NCI-H2081 treated with DMSO at 0.1 percent for 48 hours (cell line): Measurements from ENCODE around the gene LSM10.

Source experiments
- DNase-seq: peaks from one replicate; lab custom pipeline; 2025; lab: John Stamatoyannopoulos, UW

Gene LSM10

DNA sequence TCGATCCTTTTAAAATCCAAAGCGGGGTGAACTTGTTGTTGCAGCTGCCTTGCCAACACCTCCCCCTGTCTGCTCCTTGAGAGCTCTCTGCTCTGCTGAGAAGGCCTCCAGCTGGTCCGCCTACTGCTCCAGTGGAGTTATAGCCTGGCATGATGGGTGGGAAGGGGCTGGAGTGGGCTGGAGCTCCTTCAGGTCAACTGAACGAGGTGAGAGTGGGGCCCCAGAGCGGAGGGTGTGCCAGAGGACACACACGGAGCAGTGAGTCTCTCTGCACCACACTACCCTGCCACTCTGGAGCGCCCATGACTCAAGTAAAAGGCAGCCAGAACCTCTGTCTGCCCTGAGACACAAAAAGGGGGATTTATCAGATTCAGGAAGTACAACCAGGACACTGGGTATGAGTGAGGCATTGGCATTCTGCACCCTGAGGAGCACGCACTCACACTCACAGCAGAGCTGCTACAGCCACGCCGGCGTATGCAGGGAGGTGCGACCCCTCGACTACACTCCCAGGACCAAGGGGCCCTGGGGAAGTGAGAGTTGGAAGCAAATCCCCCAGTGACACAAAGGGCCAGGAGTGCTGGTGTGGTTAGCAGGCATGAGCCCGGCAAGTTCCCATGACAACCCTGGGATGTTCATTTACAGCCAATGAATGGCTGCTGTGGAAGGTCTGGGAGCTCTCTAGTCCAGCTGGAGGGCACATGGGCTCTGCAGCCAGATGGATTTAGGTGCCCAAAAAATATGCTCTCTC, 46.3 kb downstream of the LSM10 start:
- DNase-seq: no peak

DNA sequence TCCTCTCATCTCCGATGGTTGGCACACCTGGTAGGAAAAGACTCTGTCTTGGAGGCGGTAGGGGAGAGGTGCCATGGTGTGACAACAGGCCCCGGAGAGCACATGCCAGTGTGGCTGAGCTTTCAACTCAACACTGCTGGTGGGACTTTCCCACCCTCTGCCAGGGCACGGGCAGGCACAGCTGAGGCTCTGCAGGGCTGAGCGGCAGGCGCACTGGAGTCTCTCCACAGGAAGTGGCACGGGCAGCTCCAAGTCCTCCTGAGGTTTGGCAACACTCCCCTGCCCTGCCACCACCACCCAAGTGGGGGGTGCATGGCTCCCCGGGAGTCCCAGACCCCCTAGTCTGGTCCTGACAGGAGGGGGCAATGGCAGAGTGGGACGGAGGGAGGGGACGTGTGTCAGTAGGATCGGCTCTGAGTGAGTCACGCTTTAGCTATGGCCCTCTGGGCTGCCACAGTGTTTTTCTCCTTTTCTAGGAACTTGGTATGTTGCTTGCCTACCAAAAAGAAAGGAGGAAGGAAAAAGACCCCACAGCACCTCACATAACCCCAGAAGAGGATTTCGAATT, 47.0 kb downstream of the LSM10 start:
- DNase-seq: no peak

DNA sequence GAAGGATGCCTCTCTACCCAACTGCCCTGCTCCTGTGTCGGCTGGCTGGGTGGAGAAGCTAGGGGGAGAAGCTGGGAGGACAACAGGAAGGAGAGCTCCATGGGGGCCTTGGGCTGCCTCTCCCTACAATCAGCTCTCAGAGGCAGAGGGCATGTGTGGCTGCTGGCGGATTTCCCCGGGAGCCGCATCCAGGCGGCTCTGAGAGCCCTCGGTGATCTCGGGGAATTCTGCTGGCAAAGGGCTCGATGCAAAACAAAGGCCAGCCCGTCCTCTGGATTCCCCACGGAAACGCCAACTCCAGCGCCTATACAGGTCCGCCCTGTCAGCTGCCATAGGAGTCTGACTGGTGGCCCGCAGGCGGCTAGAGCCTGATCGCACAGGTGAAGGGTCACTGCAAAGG, 47.9 kb downstream of the LSM10 start:
- no peak for DNase-seq

DNA sequence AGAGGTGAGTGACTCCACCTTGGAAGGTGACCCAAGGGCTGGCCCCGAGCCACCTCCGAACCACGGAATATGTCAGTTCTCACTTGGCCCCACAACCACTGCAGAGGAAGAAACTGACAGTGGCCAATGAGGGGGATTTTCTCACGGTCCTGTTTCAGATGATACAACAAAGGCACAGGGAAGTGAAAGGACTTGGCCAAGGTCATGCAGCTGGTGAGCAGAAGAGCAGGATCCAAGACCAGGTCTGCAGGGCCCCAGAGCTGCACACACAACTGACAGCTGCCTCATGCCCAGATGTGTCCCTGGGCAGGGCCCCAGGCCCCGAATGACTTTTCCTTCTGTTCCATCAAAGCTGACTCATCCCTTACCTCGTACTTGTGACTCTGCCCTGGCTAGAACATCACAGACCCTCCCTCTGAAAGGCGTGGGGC, 48.5 kb downstream of the LSM10 start:
- no peak for DNase-seq

DNA sequence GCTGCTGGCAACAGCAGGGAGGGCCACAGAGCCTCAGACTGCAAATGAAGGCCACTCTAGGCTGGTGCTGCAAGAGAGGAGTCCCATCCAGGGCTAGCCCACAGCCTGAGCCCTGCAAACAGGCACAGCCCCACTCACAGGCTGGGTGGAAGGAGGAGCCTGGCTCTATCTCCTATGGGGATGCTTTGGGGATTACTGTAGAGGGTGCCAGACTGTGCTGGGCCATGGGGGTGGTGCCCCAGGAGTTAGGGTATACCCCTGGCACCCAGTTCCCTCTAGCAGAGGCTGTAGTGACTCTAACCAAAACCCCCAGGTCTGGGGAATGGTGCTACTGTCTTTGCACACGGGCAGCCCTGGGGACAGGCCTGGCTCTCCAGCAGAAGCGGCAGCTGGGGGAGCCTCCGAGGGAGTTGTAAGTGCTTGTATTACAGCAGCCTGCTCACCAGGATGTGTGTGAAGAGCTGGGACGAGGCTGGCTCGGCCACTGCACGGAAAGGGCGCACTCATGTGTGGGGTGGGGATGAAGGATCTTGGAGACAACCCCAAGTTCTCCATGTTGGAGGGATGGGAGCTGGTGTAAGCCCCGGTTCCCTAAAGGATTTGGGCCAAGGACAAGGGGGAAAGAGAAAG, 50.9 kb downstream of the LSM10 start:
- no peak for DNase-seq

DNA sequence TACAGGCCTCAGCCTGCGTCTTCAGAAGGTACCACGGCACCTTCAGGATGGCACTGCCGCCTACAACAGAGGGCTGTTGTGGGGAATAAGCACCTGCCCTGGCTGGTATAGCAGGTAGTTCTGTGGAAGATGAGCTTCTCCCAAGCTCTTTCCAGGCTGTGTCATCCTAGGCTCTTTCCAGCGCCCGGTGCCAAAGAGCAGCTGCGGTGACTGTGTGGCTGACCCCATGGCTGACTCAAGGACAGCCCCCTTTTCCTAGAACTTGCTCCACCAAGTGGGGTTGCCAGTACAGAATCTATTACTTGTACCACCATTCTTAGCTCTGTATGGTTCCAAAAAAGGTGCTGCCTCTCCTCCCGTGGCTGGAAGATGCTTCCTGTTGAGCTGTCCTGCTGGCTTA, 52.4 kb downstream of the LSM10 start:
- no peak for DNase-seq

DNA sequence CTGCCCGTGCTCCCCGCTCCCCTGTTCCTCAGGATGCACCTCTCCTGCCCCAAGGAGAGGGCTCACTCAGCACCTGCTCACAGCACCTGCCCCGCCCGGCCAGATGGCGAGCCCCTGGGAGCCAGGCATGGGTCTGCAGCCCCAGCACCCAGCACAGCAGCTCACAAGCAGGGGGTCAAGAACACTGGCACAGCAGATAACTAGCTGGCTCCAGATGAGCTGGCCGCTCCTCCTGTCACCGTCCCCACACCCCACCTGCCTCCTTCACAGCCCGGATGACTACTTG, 53.4 kb downstream of the LSM10 start:
- DNase-seq: no peak

DNA sequence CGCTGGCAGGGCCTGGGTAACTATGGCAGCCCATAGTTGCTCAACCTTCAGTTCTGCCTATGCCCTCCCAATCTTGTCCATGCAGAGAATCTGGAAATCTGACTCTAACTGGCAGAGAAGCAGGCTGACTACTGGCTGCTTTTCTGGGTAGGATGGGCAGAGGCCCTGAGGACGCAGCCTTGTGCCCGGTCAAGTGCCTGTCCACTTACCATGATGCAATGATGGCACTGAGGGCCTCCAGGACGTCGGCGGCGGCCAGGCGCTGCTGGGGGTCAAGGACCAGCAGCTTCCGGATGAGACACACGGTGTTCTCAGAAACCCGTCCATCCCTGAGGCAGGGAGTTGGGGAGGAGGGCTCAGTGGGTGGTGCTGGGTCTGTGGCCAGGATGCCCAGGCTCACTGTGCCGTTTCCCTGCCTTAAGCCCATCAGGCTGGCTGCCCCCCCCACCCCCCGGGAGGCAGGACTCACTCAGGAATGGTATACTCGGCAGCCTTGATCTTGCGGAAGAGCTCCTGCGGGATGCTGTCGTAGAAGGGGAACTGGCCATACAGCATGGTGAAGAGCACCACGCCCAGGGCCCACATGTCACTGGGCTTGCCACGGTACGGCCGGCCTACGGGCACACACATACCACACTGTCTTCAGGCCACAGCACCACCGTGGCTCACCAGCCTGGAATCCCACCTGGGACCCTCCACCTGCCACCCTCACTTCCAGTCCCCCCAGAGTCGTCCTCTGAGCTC, 53.9 kb downstream of the LSM10 start:
- no peak for DNase-seq
